GM21576 (cell line): ENCODE measurements around the gene PLXDC2.

Experiments
- ATAC-seq: cut with Tn5 transposase; IDR thresholded peaks from one replicate; pipeline ENCODE4 v1.9.1; 2021; ENCODE audit warnings: mild to moderate bottlenecking, moderate library complexity; ENCODE audit not compliant: unreplicated experiment

The PLXDC2 gene

DNA sequence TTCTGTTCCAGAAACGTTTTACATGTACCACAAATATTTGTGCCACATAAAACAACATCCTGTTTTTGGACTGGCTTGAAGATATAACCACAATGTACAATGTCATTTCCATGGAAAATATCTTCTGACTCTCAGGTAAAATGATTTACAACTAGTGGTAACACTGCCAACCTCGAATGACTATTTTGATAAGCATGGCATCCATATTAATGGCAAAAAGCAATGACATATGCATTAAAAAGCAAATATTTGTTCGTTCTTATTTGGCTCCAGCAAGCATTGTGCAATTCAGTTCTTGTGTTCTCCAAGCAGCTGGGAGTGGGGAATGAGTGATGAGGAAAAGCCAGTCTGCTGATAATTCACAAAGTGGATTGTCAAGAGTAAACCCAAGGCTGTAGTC is 289.0 kb downstream of the PLXDC2 start:
- ATAC-seq, result no peak

DNA sequence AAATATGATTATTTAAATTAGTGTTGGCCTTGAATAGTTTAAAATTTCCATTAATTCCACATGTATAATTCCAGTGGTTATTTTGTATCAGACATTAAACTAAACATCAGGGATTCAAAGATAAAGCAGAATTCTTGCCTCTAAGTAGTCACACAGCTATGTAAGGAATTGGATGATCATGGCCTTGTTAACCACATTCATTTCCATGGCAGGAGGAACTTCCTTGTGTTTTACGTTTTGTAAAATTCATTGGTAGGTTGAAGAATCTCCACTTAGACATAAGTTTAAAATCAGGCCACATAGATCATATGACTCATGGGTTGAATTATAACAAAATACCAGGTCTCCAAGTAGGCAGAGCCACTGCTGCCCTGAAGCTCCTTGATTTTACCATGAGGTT is 289.7 kb downstream of the PLXDC2 start:
- no peak for ATAC-seq

DNA sequence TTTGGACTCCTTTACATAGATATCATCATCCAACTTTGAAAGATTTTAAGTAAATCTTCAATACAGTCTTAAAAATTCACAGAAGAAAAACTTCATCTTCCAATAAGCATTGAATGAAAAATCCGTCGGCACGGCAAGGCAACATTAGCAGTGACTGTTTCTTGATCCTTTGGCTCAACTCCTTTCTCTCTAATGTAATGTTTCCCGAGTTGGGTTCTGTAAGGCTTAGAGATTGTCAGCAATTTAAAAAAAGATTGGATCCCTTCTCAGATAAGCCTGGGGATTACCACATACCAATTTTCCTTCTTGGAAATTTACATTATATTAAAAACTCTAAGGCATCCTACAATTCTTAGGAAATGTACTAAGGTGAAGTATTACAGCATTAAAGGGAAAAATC is 291.8 kb downstream of the PLXDC2 start:
- no peak for ATAC-seq

DNA sequence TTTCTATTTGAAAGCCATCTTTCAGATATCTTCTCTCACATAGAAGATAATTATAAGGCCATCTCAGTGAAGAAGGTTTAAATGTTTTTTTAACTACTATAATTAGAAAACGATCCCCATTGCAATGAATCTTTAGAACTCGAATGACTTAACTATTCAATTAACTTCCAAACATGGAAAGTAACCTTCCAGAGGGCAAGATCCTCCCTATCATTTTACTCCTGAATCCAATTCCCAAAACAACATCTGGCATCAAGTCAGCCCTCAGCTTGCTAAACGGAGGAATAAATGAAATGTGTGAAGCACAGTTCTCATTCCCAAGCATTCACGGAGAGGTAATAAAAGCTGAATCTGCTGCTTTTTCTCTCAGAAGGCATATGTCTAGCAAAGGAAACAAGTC is 293.4 kb downstream of the PLXDC2 start:
- no peak for ATAC-seq

DNA sequence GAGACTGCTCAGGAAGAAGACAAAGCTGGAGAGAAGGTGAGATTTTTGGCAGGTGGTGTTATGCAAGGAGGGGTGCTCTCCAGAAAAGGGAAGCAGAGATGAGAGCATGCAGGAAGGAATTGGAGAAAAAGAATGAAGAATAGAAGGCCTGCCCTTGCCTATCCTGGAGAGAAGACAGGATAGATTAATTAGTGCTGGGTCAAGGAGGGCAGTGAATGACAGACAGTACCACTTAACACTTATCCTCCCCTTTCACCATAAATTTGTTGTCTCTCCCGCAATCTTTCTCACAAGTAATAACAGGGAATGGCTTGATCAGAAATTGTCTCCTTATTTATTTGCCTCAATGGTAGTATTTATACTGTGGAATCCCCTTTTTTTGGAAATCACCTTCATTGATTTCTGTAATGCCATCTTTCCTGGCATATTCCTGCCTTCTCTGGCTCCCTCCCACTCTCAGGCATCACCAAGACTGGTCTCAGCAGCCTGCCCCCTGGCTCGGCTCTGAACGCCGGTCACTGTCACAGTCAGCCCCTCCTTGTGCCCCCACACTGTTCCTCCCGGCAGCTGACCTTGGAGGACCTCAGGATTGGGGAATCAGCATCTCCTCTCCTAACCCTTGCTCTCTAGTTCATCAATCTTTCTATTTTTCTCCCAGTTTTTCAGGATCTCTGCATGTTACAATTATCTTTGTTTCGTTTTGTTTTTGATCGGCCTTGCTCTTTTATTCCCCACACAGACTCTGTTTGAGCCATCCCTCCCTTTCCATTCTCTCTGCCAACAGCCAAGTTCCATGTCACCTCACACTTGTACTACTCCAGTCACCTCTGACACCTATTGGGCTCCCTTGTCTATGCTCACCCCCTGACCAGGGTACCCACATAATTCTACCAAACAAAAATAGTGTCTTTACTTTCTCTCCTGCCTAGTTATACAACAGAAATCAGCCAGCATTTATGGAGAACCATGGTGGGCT is 294.2 kb downstream of the PLXDC2 start:
- ATAC-seq, result no peak

DNA sequence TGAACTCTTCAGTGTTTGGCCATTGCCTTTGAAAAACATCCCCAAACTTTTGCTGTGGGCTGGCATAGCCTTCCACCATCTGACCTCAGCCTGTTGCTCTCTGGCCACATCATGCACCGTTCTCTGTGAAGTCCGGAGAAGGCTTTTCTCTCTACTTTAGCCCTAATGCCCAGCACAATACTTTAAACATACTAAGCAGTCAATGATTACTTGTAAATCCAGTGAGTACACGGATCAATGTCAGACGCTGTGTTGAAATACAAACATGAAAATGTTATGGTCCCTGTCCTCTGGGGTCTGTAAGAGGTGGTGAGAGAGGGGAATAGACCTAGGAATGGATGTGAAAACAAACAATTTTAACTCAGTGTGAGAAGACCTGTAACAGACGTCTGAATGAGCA is 297.9 kb downstream of the PLXDC2 start:
- no peak for ATAC-seq

DNA sequence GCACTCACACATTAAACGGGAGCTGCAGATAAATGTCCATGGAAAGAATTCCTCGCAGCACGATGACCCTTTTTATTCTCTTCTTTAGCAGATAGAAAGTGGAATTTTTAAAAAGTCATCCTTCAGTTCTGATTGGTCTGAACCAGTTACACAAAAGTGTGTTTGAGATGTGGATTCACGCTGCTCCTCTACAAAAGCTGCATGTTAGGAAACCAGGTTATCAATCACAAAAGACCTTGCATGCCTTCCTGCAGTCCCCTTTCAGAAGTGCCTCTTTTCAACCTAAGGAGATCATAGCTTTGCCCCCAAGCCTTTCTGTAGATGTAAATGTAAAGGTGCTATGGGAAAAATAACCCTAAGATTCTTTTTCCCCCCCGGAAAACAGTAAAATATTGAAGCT is 299.7 kb downstream of the PLXDC2 start:
- ATAC-seq, result no peak

DNA sequence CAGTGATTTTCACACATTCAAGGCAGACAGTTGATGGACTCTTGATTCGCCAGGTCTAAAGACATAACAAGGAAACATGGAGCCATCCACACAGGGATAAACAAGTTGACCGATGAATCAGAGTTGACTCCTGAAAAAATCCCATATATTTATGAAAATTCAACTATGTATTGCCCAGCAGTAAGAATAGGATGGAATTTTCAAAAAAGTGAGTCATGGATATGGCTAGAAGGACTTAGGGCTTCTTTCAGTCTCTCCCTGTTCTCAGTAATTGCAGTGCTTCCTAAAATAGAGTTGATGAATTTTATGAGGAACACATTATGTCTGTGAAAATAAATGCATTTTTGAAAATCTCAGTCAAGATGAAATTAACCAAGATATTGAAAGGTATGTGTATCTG is 301.2 kb downstream of the PLXDC2 start:
- no peak for ATAC-seq

DNA sequence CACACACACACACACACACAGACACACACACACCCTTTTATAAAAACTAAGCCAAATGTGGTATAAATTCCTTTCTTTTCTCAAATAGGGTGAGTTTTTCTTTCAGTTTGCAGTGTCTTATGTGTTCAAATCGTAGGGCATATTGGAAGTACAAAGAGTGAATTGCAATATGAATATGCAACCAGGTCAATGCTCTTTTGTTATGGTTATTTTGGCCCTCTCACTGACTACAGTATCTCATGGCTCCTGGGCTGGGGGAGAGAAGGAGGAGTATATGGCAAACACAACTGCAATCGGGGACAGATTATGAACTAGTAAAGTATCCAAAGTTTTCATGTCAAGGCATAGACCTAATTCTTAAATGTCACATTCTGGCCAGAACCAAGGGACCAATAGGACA is 301.9 kb downstream of the PLXDC2 start:
- ATAC-seq, result no peak

DNA sequence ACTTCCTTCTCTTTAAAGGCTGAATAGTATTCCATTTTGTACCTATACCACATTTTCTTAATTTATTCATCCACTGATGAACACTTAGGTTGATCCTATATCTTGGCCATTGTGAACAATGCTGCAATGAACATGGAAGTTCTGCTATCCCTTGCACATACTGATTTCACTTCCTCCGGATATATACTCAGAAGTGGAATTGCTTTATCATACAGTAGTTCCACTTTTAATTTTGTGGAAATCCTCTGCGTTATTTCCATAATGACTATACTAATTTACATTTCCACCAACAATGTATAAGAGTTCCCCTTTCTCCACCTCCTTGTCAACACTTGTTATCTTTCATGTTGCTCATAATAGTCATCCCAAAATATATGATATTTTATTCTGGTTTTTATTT is 312.6 kb downstream of the PLXDC2 start:
- ATAC-seq, result no peak

DNA sequence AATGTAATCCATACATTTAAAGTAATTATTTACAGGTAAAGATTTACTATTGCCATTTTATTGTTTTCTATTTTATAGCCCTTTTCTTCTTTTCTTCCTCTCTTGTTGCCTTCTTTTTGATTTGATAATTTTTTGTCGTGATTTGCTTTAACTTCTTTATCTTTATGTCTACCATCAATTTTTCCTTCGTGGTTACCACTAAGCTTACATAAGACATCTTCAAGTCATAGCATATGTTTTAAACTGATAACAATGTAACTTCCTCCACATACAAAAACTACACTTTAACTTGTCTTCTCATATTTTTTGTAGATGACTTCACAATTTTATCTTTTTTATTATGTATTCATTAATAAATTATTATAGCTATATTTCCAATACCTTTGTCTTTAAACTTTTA is 316.6 kb downstream of the PLXDC2 start:
- ATAC-seq, result no peak

DNA sequence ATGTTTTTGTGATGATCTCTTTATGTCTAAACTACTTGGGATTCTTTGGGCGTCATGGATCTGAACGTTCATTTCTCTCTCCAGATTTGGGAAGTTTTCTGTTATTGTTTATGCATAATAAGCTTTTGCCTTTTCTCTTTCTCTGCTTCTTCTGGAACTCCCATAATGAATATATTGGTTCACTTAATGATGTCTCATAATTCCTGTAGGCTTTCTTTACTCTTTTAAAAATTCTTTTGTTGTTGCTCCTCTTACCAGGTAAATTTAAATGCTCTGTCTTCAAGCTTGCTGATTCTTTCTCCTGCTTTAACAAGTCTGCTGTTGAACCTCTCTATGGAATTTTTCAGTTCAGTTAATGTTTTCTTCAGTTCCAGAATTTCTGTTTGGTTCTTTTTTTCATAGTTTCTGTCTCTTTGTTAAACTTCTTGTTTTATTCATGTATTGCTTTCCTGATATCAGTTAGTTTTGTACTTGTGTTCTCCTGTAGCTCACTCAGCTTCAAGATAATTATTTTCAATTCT is 317.5 kb downstream of the PLXDC2 start:
- ATAC-seq, result no peak

DNA sequence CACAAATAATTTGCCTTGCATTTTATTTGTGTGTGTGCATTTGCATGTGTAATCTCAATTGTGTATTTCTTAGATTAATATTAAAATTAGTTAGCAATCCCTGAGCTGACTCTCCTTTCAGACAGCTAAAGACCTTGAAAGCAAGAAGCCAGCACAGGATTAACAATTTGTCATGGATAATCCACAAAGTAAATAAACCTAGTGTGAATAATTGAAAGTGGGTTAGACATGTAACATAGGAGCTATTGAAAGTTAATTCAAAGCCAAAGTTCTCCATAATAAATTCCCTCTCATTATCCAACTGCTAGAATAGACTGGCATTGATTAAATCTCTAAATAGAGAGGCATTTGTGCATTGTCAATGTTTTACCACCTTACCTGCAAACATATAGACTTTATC is 326.1 kb downstream of the PLXDC2 start:
- ATAC-seq, result no peak

DNA sequence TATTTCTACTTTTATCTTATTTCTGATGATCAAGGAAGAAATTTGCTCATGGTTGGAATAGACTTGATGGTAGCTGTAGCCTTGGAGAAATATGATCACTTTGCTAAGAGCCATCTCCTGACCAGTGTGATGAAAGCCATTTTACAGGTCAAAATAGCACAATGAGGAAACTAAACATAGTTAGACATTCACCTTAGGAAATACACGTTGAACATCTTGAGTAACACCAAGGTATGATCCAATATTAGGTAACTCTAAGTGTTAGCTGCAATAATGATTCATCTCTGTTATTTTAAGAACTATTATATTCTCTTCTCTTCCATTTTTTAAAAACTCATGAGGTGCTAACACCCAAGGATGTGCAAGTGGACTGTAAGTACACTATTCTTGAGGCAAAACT is 328.0 kb downstream of the PLXDC2 start:
- ATAC-seq, result no peak

DNA sequence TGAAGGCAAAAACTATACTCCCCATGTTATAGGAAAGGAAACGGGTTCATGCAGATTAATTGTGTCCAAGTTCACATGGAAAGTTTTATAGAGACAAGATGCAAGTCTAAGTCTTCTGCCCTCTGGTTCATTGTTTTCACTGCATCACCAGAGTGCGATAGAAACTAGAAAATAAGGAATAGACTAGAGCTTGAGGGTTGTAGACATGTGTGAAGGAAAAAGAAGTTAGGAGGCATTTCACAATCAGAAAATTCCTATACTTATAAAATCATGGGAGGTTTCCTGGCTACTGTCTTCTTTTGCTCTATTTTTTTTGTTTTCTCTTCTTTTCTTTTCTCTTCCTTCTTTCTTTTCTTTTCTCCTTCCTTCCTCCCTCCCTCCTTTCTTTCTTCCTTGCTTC is 329.8 kb downstream of the PLXDC2 start:
- ATAC-seq, result no peak

DNA sequence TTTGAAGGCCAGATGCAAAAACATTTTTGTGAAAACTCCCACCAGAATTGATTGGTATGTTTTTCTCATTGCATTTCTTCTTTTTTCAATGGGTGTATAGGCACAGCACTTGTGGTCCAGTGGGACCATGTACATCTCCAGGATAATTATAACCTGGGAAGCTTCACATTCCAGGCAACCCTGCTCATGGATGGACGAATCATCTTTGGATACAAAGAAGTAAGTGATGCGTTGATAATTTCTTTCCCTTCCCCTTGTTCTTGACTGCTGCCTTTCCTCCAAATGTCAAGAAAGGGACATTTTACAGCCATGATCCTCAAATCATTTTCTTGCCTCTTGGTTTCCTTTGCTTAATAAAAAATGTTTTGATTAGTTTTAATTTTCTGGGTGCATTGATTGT is 331.5 kb downstream of the PLXDC2 start:
- ATAC-seq, result no peak

DNA sequence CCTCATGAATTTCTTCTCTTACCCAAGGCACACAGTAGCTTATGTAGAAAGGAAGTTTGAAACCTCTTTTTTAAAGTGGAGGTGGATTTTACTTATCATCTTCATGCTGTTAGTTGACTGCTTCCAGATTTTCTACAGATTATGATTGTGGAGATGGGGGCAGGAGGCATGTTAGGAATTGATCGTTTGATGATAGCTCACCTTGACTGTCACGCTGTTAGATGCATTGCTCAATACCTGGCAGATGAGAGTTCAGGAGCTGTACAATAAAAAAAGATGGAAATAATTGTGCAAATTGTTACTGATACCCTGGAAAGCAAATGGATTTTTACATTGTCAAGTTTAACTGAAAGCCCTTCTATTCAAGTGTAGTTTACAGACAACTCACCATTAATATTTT is 340.3 kb downstream of the PLXDC2 start:
- ATAC-seq, result no peak

DNA sequence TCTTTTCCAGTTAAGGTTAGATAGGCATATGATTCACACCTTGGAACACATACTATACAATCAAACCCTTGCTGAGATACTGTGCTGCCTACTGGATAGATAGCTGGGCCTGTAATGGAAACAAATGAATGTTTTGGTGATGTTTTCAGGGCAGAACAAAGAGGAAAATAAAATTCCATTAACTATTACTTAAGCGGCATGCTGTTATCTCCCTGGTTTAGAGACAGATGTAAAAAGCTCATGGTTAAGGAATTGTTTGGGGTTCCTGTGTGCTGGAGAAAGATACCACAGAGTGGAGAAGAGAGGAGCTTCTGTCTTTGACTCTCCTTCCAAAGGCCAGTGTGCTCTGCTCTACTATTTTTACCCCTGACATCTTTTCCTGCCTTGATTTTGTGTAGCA is 341.1 kb downstream of the PLXDC2 start:
- no peak for ATAC-seq

DNA sequence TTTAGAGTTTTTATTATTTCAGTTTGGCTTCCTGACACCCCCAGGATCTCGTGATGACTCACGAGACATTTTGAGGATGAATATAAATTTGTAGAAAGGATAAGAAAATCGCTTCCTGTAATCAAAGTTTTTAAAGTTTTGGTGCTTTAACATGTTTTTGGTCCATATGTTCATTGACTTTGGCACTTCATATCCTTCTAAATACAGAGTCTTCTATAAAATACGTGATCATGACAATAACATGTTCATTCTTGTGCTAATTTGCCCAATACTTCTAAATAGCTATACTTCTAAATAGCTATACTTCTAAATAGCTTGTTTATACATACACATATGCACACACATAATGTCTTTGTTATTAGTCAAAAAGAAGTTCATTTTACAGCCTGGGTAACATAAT is 341.9 kb downstream of the PLXDC2 start:
- no peak for ATAC-seq

DNA sequence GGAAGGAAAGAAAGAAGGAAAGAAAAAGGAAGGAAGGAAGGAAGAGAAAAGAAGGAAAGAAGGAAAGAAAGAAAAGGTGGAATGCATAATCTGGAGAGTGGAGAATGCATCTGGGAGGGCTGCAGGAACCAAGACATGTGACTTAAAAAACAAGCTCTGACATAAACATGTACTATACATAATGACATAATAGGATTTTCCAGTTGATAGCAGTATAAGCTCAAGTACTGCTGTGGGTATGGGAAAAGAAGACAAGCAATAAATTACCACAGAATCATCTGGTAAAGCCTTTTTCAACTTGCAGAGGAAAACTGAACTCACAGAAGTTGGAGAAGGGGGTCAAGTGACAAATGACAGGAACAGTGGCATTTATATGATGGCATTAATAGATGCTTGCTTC is 345.9 kb downstream of the PLXDC2 start:
- no peak for ATAC-seq

DNA sequence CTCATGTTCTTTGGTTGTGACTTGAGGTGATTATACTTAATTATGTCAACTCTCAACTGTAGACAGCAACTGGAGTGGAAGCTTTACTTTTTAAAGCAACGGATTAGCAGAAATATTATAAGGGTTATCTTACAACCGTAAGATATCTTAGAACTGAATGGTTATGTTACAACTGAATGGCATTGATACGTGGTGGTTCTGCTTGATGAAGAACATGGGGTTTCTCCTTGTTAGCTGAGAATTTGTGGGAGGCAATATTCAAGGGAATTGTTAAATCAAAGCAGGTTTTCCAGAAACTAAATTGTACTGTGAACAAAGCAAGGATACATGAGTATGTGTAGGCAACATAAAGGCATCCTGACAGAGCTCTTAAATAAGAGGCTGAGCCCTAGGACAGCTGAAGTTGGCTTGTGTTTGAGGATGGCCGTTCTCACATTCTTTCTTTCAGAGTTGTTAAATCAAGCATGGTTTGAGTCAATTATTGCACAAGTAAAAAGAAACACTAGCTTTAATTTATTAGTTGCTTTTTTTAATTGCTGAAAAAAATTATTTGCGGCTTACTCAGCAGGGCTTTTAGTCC is 350.0 kb downstream of the PLXDC2 start:
- ATAC-seq, result no peak

DNA sequence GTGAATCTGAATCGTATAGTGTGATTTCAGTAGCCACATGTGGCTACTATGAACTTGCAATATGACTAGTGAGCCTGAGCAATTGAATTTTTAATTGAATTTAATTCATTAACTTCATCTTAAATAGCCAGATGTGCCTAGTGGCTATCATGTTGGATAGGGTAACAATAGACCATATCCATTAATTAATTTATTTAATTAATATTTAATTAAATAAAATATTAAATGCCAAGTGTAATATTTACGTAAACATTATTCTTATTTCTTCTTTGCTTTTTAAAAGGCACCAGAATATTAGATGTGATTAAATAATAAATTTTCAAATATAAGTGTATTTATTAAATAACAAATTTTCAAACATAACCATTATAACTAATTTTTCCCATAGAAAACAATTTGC is 354.4 kb downstream of the PLXDC2 start:
- ATAC-seq, result no peak
